Kidney epithelial cell (primary cell): ENCODE data around the gene ALK. TPM values are rescaled to one million over a fixed set of nuclear protein-coding genes. Genes with fewer than 3 reads are reported as not detected.

Experiments
- DNase-seq: peaks from one replicate; pipeline ENCODE4 v3.0.0-alpha.2; 2010; ENCODE audit warnings: low read depth
- H3K27me3 ChIP-seq: 2 replicates; pipeline ENCODE4 v1.6.0; 2011; ENCODE audit warnings: low read length; ENCODE audit not compliant: control insufficient read depth, insufficient read depth
- H3K36me3 ChIP-seq: 2 replicates; pipeline ENCODE4 v1.5.1; 2011; ENCODE audit warnings: low read length; ENCODE audit not compliant: control insufficient read depth, insufficient read depth
- H3K4me3 ChIP-seq: 2 replicates; pipeline ENCODE4 v1.5.1; 2011; ENCODE audit warnings: low read depth, mild to moderate bottlenecking, control low read depth, low read length
- total RNA-seq: library from RNA; depleted of rRNA; stranded (reverse); fragments of >200 nt; gene quantifications from 2 replicates; pipeline ENCODE4 v1.2.3, GENCODE V29; 2015
- TF ChIP-seq, protein P1 (sequence below): IDR thresholded peaks from 2 replicates; pipeline ENCODE4 v1.5.1; 2011; ENCODE audit warnings: mild to moderate bottlenecking, moderate library complexity, low read length, control low read depth, inconsistent platforms; ENCODE audit not compliant: insufficient read depth, poor library complexity, severe bottlenecking

The ALK gene
- total RNA-seq, 1 donor from 2014 or later: not detected

DNA sequence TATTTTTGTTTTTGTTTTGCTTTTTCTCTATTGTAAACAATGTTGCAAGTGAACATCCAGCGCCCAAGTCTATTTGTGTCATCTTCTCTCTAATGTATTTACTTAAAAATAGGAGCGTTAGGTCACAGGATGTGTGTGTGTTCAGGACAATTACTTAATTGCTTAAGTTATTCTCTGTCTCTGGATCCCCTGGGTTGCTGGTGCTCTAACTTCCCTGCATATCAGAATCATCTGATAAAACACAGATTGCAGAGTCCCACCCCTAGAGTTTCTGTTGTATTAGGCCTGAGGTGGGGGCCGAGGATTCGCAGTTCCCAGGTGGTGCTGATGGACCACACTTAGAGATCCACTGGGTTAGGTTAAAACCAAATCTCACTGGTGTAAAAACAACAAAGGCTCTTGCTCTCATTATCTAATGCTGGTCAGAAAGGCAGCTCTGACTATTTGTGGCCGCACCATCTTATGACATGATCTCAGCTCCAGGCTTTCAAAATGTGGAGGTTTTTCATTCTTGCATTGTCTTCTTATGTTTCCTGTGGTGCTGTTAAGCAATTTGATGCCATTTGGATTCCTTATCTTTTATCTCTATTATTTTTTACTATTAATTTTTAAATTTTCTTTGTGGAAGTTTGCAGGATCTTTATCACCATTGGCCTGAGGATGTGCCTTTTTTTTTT is 718.4 kb downstream of the ALK start:
- DNase-seq: no peak
- H3K36me3 ChIP-seq: peaks cover 1% of the 10 kb centered on the region
- H3K4me3 ChIP-seq: no peak overlapping the region
- TF ChIP-seq, protein P1, sequence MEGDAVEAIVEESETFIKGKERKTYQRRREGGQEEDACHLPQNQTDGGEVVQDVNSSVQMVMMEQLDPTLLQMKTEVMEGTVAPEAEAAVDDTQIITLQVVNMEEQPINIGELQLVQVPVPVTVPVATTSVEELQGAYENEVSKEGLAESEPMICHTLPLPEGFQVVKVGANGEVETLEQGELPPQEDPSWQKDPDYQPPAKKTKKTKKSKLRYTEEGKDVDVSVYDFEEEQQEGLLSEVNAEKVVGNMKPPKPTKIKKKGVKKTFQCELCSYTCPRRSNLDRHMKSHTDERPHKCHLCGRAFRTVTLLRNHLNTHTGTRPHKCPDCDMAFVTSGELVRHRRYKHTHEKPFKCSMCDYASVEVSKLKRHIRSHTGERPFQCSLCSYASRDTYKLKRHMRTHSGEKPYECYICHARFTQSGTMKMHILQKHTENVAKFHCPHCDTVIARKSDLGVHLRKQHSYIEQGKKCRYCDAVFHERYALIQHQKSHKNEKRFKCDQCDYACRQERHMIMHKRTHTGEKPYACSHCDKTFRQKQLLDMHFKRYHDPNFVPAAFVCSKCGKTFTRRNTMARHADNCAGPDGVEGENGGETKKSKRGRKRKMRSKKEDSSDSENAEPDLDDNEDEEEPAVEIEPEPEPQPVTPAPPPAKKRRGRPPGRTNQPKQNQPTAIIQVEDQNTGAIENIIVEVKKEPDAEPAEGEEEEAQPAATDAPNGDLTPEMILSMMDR: no peak
- no peaks in the 10 kb centered on the region for H3K27me3 ChIP-seq

- peaks cover 1% of the 10 kb centered on the region for H3K36me3 ChIP-seq
- TF ChIP-seq, protein P1: no peak
- H3K27me3 ChIP-seq: no peaks in the 10 kb centered on the region
- no peak for DNase-seq
- H3K4me3 ChIP-seq: no peak overlapping the region
Measured at GRCh38 chr2:29201979-29202378, 719.4 kb downstream of the ALK start.

GRCh38 chr2:29196792-29197788 is 724.3 kb downstream of the ALK start:
- TF ChIP-seq, protein P1: peak; percentile 84
- H3K4me3 ChIP-seq: no peak overlapping the region
- H3K36me3 ChIP-seq: no peaks in the 10 kb centered on the region
- no peaks in the 10 kb centered on the region for H3K27me3 ChIP-seq
- peak; percentile 10 for DNase-seq

GRCh38 chr2:29195796-29196195 is 725.6 kb downstream of the ALK start:
- DNase-seq: no peak
- TF ChIP-seq, protein P1: no peak
- H3K36me3 ChIP-seq: no peaks in the 10 kb centered on the region
- no peaks in the 10 kb centered on the region for H3K27me3 ChIP-seq
- H3K4me3 ChIP-seq: no peak overlapping the region

GRCh38 chr2:29193681-29194080 is 727.7 kb downstream of the ALK start:
- TF ChIP-seq, protein P1: no peak
- Histone ChIP-seq H3K27me3 (no peaks in the 10 kb centered on the region), H3K4me3 (no peak overlapping the region), H3K36me3 (no peaks in the 10 kb centered on the region)
- no peak for DNase-seq
